Sigmoid colon (tissue), 4 donors: ENCODE results near the gene PRX.

Experiments used
- CTCF ChIP-seq, 4 experiments: fragments of 450-650 bp in 3 of 4; fragments of 200-600 bp in 1 of 4; IDR thresholded peaks; one replicate each; pipeline ENCODE4 v1.5.1; 2016 to 2019; ENCODE audit warnings: antibody characterized with exemption in 4 of 4, mild to moderate bottlenecking in 3 of 4, moderate library complexity in 2 of 4
- POLR2AphosphoS5 ChIP-seq, 4 donors: sonication (generic); formaldehyde crosslinking; IDR thresholded peaks; one replicate each; pipeline ENCODE4 v1.6.1; 2017; ENCODE audit warnings: antibody characterized with exemption in 4 of 4

GRCh38 chr19:40374084-40374483, 39.1 kb downstream of the PRX start:
- TF ChIP-seq CTCF (IDR thresholded peaks at IDR 0.05) = no peak
- no peak for TF ChIP-seq POLR2AphosphoS5 (IDR thresholded peaks at IDR 0.05)
